ENCODE measurements around the gene GABPB2. TPM values are rescaled to one million over a fixed set of nuclear protein-coding genes. Genes with fewer than 3 reads are reported as not detected.

GABPB2 gene
- total RNA-seq, 1 donor from 2014 or later, result 3.7 TPM

DNA sequence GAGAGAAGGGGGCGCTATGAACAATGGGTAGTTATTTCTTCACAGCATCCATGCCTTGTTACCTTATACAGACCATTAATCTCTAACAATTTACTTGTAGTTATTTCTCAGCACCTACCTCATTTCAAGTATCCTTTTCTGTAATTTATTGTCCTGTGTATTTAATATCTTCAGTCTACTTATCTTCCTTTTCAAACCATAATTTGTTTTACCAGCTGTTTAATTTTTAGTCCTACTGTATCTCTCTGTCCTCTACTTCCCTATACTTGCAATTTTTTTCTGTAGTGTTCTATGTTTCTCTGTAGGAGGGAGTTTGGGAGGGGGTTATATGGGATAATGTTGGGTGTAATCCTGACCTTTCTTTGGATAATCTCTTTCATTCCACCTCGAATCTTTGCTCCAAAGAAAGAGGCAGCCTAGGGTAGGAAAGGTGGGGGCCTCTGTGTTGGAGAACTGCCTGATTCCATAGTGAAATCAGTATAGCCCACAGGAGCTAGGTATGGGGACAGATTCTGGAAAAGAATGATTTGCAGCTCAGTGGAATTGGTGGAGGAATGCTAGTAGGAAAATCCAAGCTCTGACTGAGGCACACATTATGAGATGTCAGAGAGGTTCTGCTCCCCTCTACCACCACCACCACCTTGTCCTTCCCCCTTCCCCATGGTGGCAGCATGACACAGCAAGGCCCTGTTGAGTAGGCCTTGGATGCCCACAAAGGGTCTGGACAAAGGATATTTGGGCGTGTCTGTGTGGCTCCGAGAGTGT, 9.7 kb upstream of the GABPB2 start:
- Histone ChIP-seq H3K36me3 (ENCODE audit: control insufficient read depth, insufficient read depth, low read length) (no peaks in the 10 kb centered on the region), H3K27me3 (ENCODE audit: control insufficient read depth, insufficient read depth, low read length) (no peaks in the 10 kb centered on the region), H3K4me3 (ENCODE audit: low read depth, low read length) (peak overlapping the region; percentile 73)
- TF ChIP-seq, protein P1, sequence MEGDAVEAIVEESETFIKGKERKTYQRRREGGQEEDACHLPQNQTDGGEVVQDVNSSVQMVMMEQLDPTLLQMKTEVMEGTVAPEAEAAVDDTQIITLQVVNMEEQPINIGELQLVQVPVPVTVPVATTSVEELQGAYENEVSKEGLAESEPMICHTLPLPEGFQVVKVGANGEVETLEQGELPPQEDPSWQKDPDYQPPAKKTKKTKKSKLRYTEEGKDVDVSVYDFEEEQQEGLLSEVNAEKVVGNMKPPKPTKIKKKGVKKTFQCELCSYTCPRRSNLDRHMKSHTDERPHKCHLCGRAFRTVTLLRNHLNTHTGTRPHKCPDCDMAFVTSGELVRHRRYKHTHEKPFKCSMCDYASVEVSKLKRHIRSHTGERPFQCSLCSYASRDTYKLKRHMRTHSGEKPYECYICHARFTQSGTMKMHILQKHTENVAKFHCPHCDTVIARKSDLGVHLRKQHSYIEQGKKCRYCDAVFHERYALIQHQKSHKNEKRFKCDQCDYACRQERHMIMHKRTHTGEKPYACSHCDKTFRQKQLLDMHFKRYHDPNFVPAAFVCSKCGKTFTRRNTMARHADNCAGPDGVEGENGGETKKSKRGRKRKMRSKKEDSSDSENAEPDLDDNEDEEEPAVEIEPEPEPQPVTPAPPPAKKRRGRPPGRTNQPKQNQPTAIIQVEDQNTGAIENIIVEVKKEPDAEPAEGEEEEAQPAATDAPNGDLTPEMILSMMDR (IDR thresholded peaks at IDR 0.05; ENCODE audit: insufficient read depth, low read length, poor library complexity, severe bottlenecking), result no peak
- no peak for DNase-seq (ENCODE audit: low read depth)

DNA sequence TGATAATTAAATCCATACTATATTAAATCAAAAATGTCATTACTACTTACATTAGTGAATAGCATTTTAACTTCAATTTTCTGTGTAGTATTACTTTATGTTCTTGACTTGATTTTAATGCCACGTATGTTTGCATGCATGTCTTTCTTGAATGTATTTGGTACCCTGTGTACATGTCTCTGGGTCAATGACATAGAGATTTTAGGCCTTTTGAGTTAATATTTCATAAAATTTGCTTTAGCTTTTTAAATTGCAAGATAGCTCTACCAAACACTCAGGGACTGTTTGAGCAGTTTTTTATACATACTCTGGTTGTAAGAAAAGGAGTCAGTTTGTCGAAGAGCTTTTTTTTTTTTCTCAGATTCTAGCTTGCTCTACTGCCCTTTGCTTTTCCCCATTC, 8.9 kb upstream of the GABPB2 start:
- Histone ChIP-seq H3K27me3 (ENCODE audit: control insufficient read depth, insufficient read depth, low read length) (no peaks in the 10 kb centered on the region), H3K36me3 (ENCODE audit: control insufficient read depth, insufficient read depth, low read length) (no peaks in the 10 kb centered on the region), H3K4me3 (ENCODE audit: low read depth, low read length) (peak overlapping the region; percentile 73)
- TF ChIP-seq, protein P1 (IDR thresholded peaks at IDR 0.05; ENCODE audit: insufficient read depth, low read length, poor library complexity, severe bottlenecking), result no peak
- DNase-seq (ENCODE audit: low read depth), result no peak

DNA sequence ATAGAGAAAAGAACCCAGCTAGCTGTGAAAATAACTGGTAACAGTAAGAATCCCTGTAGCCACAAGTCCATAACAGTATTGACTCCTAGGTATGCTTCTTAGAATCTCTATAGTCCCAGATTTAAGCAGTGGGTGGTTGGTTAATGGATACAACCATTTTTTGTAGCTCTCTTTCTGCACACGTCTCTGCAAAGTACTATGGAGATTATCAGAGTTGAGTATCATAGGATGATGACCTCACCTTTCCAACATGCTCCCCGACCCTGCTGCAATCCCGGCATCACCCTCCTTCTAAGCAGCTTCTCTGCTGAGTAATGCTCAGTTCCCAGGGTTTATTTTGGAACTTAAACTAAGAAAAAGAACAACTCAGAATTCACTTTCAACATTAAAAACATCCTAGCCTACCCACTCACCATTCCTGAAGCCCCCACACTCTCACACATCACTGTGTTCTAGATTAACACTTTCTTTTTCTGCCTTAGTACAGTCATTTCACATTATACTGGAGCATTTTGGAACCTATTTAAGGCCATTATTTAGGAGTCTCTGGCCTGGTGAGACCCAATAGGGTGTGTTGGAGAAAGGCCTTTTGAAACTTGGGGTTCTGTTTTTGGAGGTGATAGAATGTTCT, 7.7 kb upstream of the GABPB2 start:
- Histone ChIP-seq H3K27me3 (ENCODE audit: control insufficient read depth, insufficient read depth, low read length) (no peaks in the 10 kb centered on the region), H3K36me3 (ENCODE audit: control insufficient read depth, insufficient read depth, low read length) (no peaks in the 10 kb centered on the region), H3K4me3 (ENCODE audit: low read depth, low read length) (no peak overlapping the region)
- DNase-seq (ENCODE audit: low read depth), result peak; percentile 69
- TF ChIP-seq, protein P1 (IDR thresholded peaks at IDR 0.05; ENCODE audit: insufficient read depth, low read length, poor library complexity, severe bottlenecking), result no peak

DNA sequence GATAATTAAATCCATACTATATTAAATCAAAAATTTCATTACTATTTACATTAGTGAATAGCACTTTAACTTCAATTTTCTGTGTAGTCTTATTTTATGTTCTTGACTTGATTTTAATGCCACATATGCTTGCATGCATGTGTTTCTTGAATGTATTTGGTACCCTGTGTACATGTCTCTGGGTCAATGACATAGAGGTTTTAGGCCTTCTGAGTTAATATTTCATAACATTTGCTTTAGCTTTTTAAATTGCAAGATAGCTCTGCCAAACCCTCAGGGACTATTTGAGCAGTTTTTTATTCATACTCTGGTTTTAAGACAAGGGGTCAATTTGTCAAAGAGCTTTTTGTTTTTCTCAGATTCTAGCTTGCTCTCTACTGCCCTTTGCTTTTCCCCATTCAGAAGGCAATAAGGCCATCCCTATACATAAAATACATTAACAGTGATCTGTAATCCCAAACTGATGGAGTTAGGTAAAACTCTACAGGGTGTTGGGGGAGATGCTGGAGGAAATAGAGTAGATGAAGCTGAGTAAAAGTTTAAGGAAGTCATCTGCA, 5.4 kb upstream of the GABPB2 start:
- TF ChIP-seq, protein P1 (IDR thresholded peaks at IDR 0.05; ENCODE audit: insufficient read depth, low read length, poor library complexity, severe bottlenecking), result no peak
- no peak for DNase-seq (ENCODE audit: low read depth)
- no peak overlapping the region for H3K4me3 ChIP-seq (ENCODE audit: low read depth, low read length)
- no peaks in the 10 kb centered on the region for H3K27me3 ChIP-seq (ENCODE audit: control insufficient read depth, insufficient read depth, low read length)
- no peaks in the 10 kb centered on the region for H3K36me3 ChIP-seq (ENCODE audit: control insufficient read depth, insufficient read depth, low read length)

DNA sequence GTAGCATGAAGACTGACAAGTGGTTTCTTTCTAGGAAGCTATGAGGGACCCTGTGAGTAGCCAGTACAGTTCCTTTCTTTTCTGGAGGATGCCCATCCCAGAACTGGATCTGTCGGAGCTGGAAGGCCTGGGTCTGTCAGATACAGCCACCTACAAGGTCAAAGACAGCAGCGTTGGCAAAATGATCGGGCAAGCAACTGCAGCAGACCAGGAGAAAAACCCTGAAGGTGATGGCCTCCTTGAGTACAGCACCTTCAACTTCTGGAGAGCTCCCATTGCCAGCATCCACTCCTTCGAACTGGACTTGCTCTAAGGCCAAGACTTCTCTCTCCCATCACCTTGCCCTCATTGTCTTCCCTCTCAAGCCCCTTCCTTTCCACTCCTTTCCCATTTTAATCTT, 3.4 kb upstream of the GABPB2 start:
- Histone ChIP-seq H3K36me3 (ENCODE audit: control insufficient read depth, insufficient read depth, low read length) (no peaks in the 10 kb centered on the region), H3K4me3 (ENCODE audit: low read depth, low read length) (no peak overlapping the region), H3K27me3 (ENCODE audit: control insufficient read depth, insufficient read depth, low read length) (no peaks in the 10 kb centered on the region)
- no peak for DNase-seq (ENCODE audit: low read depth)
- TF ChIP-seq, protein P1 (IDR thresholded peaks at IDR 0.05; ENCODE audit: insufficient read depth, low read length, poor library complexity, severe bottlenecking), result no peak

Data from kidney epithelial cell (primary cell).